H9 (cell line): ENCODE data around the gene SDK2. TPM values are rescaled to one million over a fixed set of nuclear protein-coding genes. Genes with fewer than 3 reads are reported as not detected.

ENCODE experiments used
- DNase-seq: peaks from one replicate; pipeline ENCODE4 v3.0.0-alpha.2; 2017
- H2AFZ ChIP-seq: one replicate; pipeline ENCODE4 v1.6.1; 2013; ENCODE audit warnings: mild to moderate bottlenecking, low read length, control low read depth, moderate library complexity
- H2AK5ac ChIP-seq: 2 replicates; pipeline ENCODE4 v1.6.1; 2013; ENCODE audit warnings: low read length, control low read depth, mixed read lengths; ENCODE audit not compliant: insufficient read length
- H2BK120ac ChIP-seq: one replicate; pipeline ENCODE4 v1.6.1; 2013; ENCODE audit warnings: low read depth, mild to moderate bottlenecking, low read length, control low read depth, inconsistent platforms; ENCODE audit not compliant: poor library complexity, severe bottlenecking
- H2BK12ac ChIP-seq: 2 replicates; pipeline ENCODE4 v1.6.1; 2013; ENCODE audit warnings: low read length, control low read depth, mixed read lengths, low read depth; ENCODE audit not compliant: insufficient read length
- H2BK15ac ChIP-seq: 2 replicates; pipeline ENCODE4 v1.6.1; 2013; ENCODE audit warnings: low read depth, low read length, control low read depth
- H2BK20ac ChIP-seq: one replicate; pipeline ENCODE4 v1.6.1; 2013; ENCODE audit warnings: low read depth, mild to moderate bottlenecking, low read length, control low read depth, inconsistent platforms; ENCODE audit not compliant: poor library complexity, severe bottlenecking
- H2BK5ac ChIP-seq: 2 replicates; pipeline ENCODE4 v1.6.1; 2013; ENCODE audit warnings: low read length, control low read depth, mixed read lengths; ENCODE audit not compliant: insufficient read length
- H3K14ac ChIP-seq: 2 replicates; pipeline ENCODE4 v1.6.1; 2013; ENCODE audit warnings: low read length, control low read depth; ENCODE audit not compliant: insufficient read depth
- H3K18ac ChIP-seq: 2 replicates; pipeline ENCODE4 v1.6.1; 2013; ENCODE audit warnings: low read depth, mild to moderate bottlenecking, mixed read lengths, low read length, control low read depth; ENCODE audit not compliant: insufficient read length
- H3K23ac ChIP-seq: 2 replicates; pipeline ENCODE4 v1.6.1; 2013; ENCODE audit warnings: low read length, control low read depth, mixed read lengths, low read depth; ENCODE audit not compliant: insufficient read length
- H3K23me2 ChIP-seq: 2 replicates; pipeline ENCODE4 v1.6.1; 2013; ENCODE audit warnings: low read depth, mild to moderate bottlenecking, mixed read lengths, low read length, control low read depth; ENCODE audit not compliant: insufficient read length, poor library complexity, severe bottlenecking
- H3K27ac ChIP-seq: 2 replicates; pipeline ENCODE4 v1.5.1; 2013; ENCODE audit warnings: low read length, control low read depth, mixed read lengths, low read depth; ENCODE audit not compliant: insufficient read length
- H3K27me3 ChIP-seq: 2 replicates; pipeline ENCODE4 v1.6.1; 2013; ENCODE audit warnings: low read length, control low read depth, inconsistent platforms; ENCODE audit not compliant: insufficient read depth
- H3K4ac ChIP-seq: 2 replicates; pipeline ENCODE4 v1.6.1; 2013; ENCODE audit warnings: low read depth, mild to moderate bottlenecking, control low read depth, inconsistent platforms, low read length, moderate library complexity
- H3K4me1 ChIP-seq: 2 replicates; pipeline ENCODE4 v1.6.1; 2013; ENCODE audit warnings: low read length, control low read depth, inconsistent platforms; ENCODE audit not compliant: insufficient read depth
- H3K4me2 ChIP-seq: 2 replicates; pipeline ENCODE4 v1.6.1; 2013; ENCODE audit warnings: low read length, control low read depth, mixed read lengths; ENCODE audit not compliant: insufficient read length, insufficient read depth
- H3K56ac ChIP-seq: 2 replicates; pipeline ENCODE4 v1.6.1; 2013; ENCODE audit warnings: low read depth, mild to moderate bottlenecking, mixed read lengths, low read length, control low read depth; ENCODE audit not compliant: insufficient read length
- H3K79me1 ChIP-seq: 2 replicates; pipeline ENCODE4 v1.6.1; 2013; ENCODE audit warnings: low read depth, mild to moderate bottlenecking, moderate library complexity, low read length, control low read depth, inconsistent platforms; ENCODE audit not compliant: insufficient read depth, poor library complexity, severe bottlenecking
- H3K79me2 ChIP-seq: 2 replicates; pipeline ENCODE4 v1.6.1; 2013; ENCODE audit warnings: low read length, control low read depth, inconsistent platforms; ENCODE audit not compliant: insufficient read depth
- H3K9ac ChIP-seq: 2 replicates; pipeline ENCODE4 v1.6.1; 2013; ENCODE audit warnings: low read length, control low read depth, mixed read lengths; ENCODE audit not compliant: insufficient read length; ENCODE audit errors: extremely low read depth
- H3K9me3 ChIP-seq: one replicate; pipeline ENCODE4 v1.6.1; 2013; ENCODE audit warnings: low read depth, low read length, inconsistent platforms; ENCODE audit not compliant: control insufficient read depth
- H3T11ph ChIP-seq: one replicate; pipeline ENCODE4 v1.6.1; 2013; ENCODE audit warnings: mild to moderate bottlenecking, low read length, control low read depth, inconsistent platforms
- H4K20me1 ChIP-seq: one replicate; pipeline ENCODE4 v1.6.1; 2013; ENCODE audit not compliant: control insufficient read depth, insufficient read length, insufficient read depth
- H4K5ac ChIP-seq: 2 replicates; pipeline ENCODE4 v1.6.1; 2013; ENCODE audit warnings: low read depth, mild to moderate bottlenecking, mixed read lengths, low read length, control low read depth; ENCODE audit not compliant: insufficient read length
- H4K8ac ChIP-seq: replicated peaks from 2 replicates; pipeline ENCODE4 v1.6.1; 2013; ENCODE audit warnings: low read length, control low read depth, mixed read lengths, low read depth; ENCODE audit not compliant: insufficient read length
- H4K91ac ChIP-seq: 2 replicates; pipeline ENCODE4 v1.6.1; 2013; ENCODE audit warnings: low read depth, mild to moderate bottlenecking, moderate library complexity, mixed read lengths, low read length, control low read depth; ENCODE audit not compliant: insufficient read length
- H3K27ac Mint-ChIP-seq, 3 experiments: 2 replicates in 2 of 3; 3 replicates in 1 of 3; pipeline ENCODE4 v1.8.0; 2020 to 2021; ENCODE audit warnings: mixed read lengths in 3 of 3, mild to moderate bottlenecking in 1 of 3, moderate library complexity in 1 of 3
- H3K27me3 Mint-ChIP-seq: 2 replicates; pipeline ENCODE4 v1.8.0; 2021; ENCODE audit warnings: low read depth, mild to moderate bottlenecking, moderate library complexity, mixed read lengths
- H3K36me3 Mint-ChIP-seq, 3 experiments: 2 replicates in 2 of 3; 3 replicates in 1 of 3; pipeline ENCODE4 v1.8.0; 2020 to 2021; ENCODE audit warnings: low read depth in 3 of 3, mixed read lengths in 3 of 3; ENCODE audit not compliant: insufficient read depth in 1 of 3
- H3K4me1 Mint-ChIP-seq, 2 experiments: 2 replicates each; pipeline ENCODE4 v1.8.0; 2020; ENCODE audit warnings: mixed read lengths in 2 of 2
- H3K4me3 Mint-ChIP-seq, 2 experiments: 2 replicates in 1 of 2; 3 replicates in 1 of 2; pipeline ENCODE4 v1.8.0; 2020 to 2021; ENCODE audit warnings: mild to moderate bottlenecking in 2 of 2, mixed read lengths in 2 of 2, moderate library complexity in 1 of 2
- H3K9me3 Mint-ChIP-seq, 2 experiments: 2 replicates in 1 of 2; 3 replicates in 1 of 2; pipeline ENCODE4 v1.8.0; 2020; ENCODE audit warnings: mild to moderate bottlenecking in 2 of 2, mixed read lengths in 2 of 2, moderate library complexity in 1 of 2
- CTCF ChIP-seq: fragments of 200-600 bp; sonication (generic); conservative IDR thresholded peaks from 3 replicates; pipeline ENCODE4 v1.8.0; 2021; ENCODE audit warnings: antibody characterized with exemption, mild to moderate bottlenecking
- WGBS: extraction: QIAGEN DNeasy Blood & Tissue Kit; methylation state at CpG from one replicate; pipeline ENCODE4 v1.1.7; 2013; ENCODE audit warnings: missing lambda C conversion rate, low lambda C conversion rate, mixed read lengths; ENCODE audit not compliant: insufficient read length; ENCODE audit errors: extremely low coverage; 5-methylcytosine and 5-hydroxymethylcytosine counted together
- total RNA-seq: library from RNA; stranded (reverse); gene quantifications from 2 replicates; pipeline ENCODE4 v1.2.1, GENCODE V29; 2021

SDK2 gene
- total RNA-seq, 1 experiment from 2014 or later: 9.1 TPM

DNA sequence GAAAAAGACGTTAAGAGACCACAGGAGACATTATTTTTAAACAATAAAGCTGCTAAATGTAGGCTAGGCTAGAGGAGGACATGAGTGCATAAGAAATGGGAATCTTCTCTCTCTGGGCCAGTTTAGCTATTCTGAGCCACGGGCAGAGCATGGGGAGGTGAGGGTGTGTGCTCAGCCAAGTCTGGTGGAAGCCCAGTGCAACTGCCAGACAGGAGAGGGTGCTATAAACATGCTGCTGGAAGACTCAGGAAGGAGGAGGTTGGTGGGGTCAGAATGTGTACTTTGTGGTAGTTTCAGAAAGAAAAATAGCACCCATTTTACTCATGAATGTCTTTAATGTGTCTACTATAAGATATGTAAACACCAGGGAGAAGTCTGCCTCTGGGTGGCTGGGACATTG lies 5.9 kb upstream of the SDK2 start:
- peak; percentile 77 for DNase-seq
- Histone ChIP-seq H2AFZ (no peak overlapping the region), H4K91ac (no peak overlapping the region), H3K79me1 (no peaks in the 10 kb centered on the region), H4K8ac (no peak overlapping the region), H3K23me2 (peaks cover 4% of the 10 kb centered on the region), H3K4me1 (no peaks in the 10 kb centered on the region), H3K23ac (no peak overlapping the region), H4K20me1 (no peaks in the 10 kb centered on the region), H3K27me3 (peaks cover 4% of the 10 kb centered on the region; the same call in 1 of the 2 replicates), H2AK5ac (no peak overlapping the region), H3T11ph (no peak overlapping the region), H2BK120ac (no peak overlapping the region), H2BK12ac (no peak overlapping the region), H3K27ac (no peak overlapping the region), H3K4me2 (no peak overlapping the region), H3K79me2 (no peaks in the 10 kb centered on the region), H4K5ac (no peak overlapping the region), H3K9me3 (no peaks in the 10 kb centered on the region), H3K14ac (no peak overlapping the region), H3K56ac (no peak overlapping the region), H3K4ac (no peak overlapping the region), H2BK5ac (no peak overlapping the region), H2BK20ac (no peak overlapping the region), H2BK15ac (no peak overlapping the region), H3K9ac (no peak overlapping the region), H3K18ac (no peak overlapping the region)
- peaks cover 13 to 16% of the 10 kb centered on the region in 2 experiments for H3K9me3 Mint-ChIP-seq
- H3K27ac Mint-ChIP-seq: no peak overlapping the region
- H3K36me3 Mint-ChIP-seq: peaks cover 2 to 10% (median 8%) of the 10 kb centered on the region in 3 experiments; a peak in 5 of 7 replicates
- H3K4me3 Mint-ChIP-seq: no peak overlapping the region
- no CpG with 5 or more reads among the region's 2 CpGs for WGBS
- H3K27me3 Mint-ChIP-seq: peaks cover 51% of the 10 kb centered on the region
- peak; percentile 71 for TF ChIP-seq CTCF
- H3K4me1 Mint-ChIP-seq: peaks cover 28 to 38% of the 10 kb centered on the region in 2 experiments
